Astrocyte of the spinal cord (primary cell): ENCODE measurements around the gene TSFM.

Source experiments
- DNase-seq: peaks from one replicate; pipeline ENCODE4 v3.0.0; 2011; ENCODE audit warnings: low read depth, low spot score
- H3K4me3 ChIP-seq: 2 replicates; pipeline ENCODE4 v1.5.1; 2011; ENCODE audit warnings: low read depth, mild to moderate bottlenecking, low read length, moderate library complexity
- CTCF ChIP-seq: IDR thresholded peaks from 2 replicates; pipeline ENCODE4 v1.5.1; 2012; ENCODE audit warnings: low read depth, mild to moderate bottlenecking, low read length, inconsistent platforms
- in situ Hi-C: cut with HindIII; loops from 2 replicates; pipeline ENCODE4 v1.10.0; 2017; ENCODE audit warnings: low sequenced_read_pairs

The TSFM gene

GRCh38 chr12:57737467-57738460 is 44.8 kb upstream of the TSFM start:
- no peak overlapping the region for H3K4me3 ChIP-seq
- DNase-seq, result no peak
- peak; percentile 35 for TF ChIP-seq CTCF

GRCh38 chr12:57738661-57739237 is 43.8 kb upstream of the TSFM start, which contains the start of gene AGAP2:
AGAP2 (minus strand) TSS chr12:57738742; CDS start chr12:57738246, 496 bp downstream.
- in situ Hi-C loops, result no loop called here
- peak within 1 kb of the TSS; percentile 7 for H3K4me3 ChIP-seq
- no peak for DNase-seq
- no peak for TF ChIP-seq CTCF

More at GRCh38 chr12:57737467-57738460, 44.8 kb upstream of the TSFM start:
- in situ Hi-C loops, result no loop called here

- in situ Hi-C loops, result no loop called here
- TF ChIP-seq CTCF, result no peak
Observed at GRCh38 chr12:57739387-57739786, 43.2 kb upstream of the TSFM start.

GRCh38 chr12:57739914-57740538 is 42.6 kb upstream of the TSFM start:
- no peak for TF ChIP-seq CTCF
- DNase-seq, result no peak
- H3K4me3 ChIP-seq, result no peak overlapping the region
- in situ Hi-C loops, result no loop called here

More at GRCh38 chr12:57739387-57739786, 43.2 kb upstream of the TSFM start:
- no peak for DNase-seq
- H3K4me3 ChIP-seq, result no peak overlapping the region

- DNase-seq, result no peak
- H3K4me3 ChIP-seq, result no peak overlapping the region
- in situ Hi-C loops, result no loop called here
- TF ChIP-seq CTCF, result no peak
Observed at GRCh38 chr12:57740656-57741412, 41.8 kb upstream of the TSFM start.

- H3K4me3 ChIP-seq, result no peak overlapping the region
- in situ Hi-C loops, result no loop called here
- DNase-seq, result no peak
- TF ChIP-seq CTCF, result no peak
Observed at GRCh38 chr12:57741413-57741789, 41.2 kb upstream of the TSFM start.
